ENCODE results near the gene MAPKAPK3. TPM values are rescaled to one million over a fixed set of nuclear protein-coding genes. Genes with fewer than 3 reads are reported as not detected.
"Not testable (repeated sequence)": the region's sequence is repeated elsewhere in the genome, so short reads cannot be mapped to it uniquely, and the experiment has no call there.

MAPKAPK3 gene
- total RNA-seq, 1 experiment from 2014 or later, result 24.2 TPM

DNA sequence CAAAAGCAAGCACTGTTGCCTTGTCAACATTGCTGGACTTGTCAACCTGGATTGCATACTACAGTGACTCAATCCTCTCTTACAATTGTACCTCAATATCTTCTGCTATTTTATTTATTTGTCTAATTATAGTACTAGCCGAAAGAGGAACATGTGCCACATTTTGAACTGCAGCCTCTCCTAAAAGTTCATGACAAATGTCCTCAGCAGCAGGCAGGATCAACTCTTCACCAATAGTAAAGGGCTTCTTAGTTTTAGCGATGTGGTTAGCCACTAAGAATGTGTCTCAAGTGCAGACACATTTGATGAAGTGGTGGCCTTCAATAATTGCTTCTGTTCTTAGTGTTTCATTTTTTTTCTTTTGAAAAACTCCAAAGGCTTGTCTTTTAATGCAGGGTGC, 71.0 kb downstream of the MAPKAPK3 start:
- Histone ChIP-seq H3K9me3 (replicated peaks) (no peaks in the 10 kb centered on the region), H3K4me1 (no peaks in the 10 kb centered on the region), H3K27me3 (no peaks in the 10 kb centered on the region; the same call in 1 of the 2 replicates), H3K4me3 (no peak overlapping the region), H3K36me3 (no peaks in the 10 kb centered on the region), H3K27ac (no peak overlapping the region)
- no peak for DNase-seq

DNA sequence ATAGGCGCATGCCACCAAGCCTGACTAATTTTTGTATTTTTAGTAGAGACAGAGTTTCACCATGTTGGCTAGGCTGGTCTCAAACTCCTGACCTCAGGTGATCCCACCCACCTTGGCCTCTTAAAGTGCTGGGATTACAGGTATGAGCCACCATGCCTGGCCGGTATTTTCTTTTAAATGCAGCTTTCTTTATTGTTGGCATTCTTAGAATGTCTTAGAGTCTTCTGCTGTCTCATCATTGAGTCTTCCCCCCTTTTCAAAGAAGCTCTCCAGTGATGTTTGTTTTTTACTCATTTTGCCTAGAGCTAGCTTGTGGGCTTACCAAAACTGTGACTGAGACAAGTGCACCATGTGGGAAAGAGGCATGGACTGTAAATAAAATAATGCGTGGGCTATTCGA, 71.7 kb downstream of the MAPKAPK3 start:
- not testable (repeated sequence) for H3K27me3 ChIP-seq; H3K4me3 ChIP-seq; H3K27ac ChIP-seq; DNase-seq; H3K9me3 ChIP-seq (replicated peaks); H3K36me3 ChIP-seq; H3K4me1 ChIP-seq

- Histone ChIP-seq H3K9me3 (replicated peaks) (no peaks in the 10 kb centered on the region), H3K4me1 (no peaks in the 10 kb centered on the region), H3K36me3 (no peaks in the 10 kb centered on the region), H3K27ac (no peak overlapping the region), H3K4me3 (no peak overlapping the region), H3K27me3 (no peaks in the 10 kb centered on the region; the same call in 1 of the 2 replicates)
- DNase-seq, result no peak
These were observed 72.6 kb downstream of the MAPKAPK3 start for GRCh38 chr3:50689558-50689957.

DNA sequence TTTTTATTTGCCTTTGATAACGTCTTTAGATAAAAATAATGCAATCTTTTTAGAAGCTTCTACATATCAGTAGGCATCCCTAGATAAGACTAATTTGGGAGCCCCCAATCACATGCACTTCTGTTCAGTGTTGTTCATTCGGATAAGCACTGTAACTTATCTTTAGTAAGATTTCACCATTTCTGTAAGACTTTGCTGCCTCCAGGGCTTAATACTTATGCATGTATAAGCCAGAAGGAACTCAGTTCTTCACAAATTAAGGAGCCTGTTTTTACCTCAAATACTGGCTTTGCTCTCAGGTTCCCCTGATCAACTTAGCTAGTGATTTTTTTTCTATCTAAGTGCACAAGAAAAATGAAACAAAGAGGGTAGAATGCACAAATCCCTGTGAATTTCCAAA, 78.1 kb downstream of the MAPKAPK3 start:
- Histone ChIP-seq H3K36me3 (no peaks in the 10 kb centered on the region), H3K9me3 (replicated peaks) (no peaks in the 10 kb centered on the region), H3K4me3 (no peak overlapping the region), H3K27me3 (no peaks in the 10 kb centered on the region), H3K4me1 (no peaks in the 10 kb centered on the region), H3K27ac (no peak overlapping the region)
- no peak for DNase-seq

DNA sequence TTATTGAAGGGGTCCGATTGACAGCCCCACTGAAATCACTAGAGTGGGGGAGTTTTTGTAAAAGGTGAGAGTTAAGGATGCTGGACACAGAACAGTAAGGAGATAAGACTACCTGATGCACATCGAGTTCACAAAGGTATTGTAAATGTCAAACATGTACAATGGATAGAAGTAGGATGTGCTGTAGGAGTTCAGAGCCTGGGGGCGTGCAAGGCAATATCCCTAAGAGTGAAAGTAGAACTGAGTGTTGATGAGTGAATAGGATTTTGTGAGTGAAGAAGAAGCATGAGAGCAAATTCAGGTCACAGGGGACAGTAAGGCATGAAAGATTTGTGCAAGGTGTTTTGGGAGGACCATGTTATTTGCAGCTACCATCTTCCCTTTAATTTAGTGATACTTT, 79.3 kb downstream of the MAPKAPK3 start:
- Histone ChIP-seq H3K9me3 (replicated peaks) (no peaks in the 10 kb centered on the region), H3K27ac (no peak overlapping the region), H3K4me1 (no peaks in the 10 kb centered on the region), H3K36me3 (no peaks in the 10 kb centered on the region), H3K27me3 (no peaks in the 10 kb centered on the region), H3K4me3 (no peak overlapping the region)
- DNase-seq, result no peak

DNA sequence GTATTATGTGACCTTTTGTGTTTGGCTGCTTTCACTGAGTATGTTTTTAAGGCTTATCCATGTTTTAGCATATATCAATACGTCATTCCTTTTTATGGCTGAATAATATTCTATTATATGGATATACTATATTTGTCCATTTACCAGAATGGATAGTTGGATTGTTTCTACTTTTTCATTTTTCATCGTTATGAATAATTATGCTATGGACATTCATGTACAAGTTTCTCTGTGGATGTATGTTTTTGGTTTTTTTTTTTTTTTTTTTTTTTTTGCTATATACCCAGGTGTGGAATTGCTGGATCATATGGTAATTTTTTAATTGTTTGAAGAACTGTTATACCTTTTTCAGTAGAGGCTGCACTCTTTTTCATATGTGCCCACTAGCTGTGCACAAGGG, 81.3 kb downstream of the MAPKAPK3 start:
- Histone ChIP-seq H3K27ac (no peak overlapping the region), H3K4me1 (no peaks in the 10 kb centered on the region), H3K27me3 (no peaks in the 10 kb centered on the region), H3K4me3 (no peak overlapping the region), H3K36me3 (no peaks in the 10 kb centered on the region), H3K9me3 (replicated peaks) (no peaks in the 10 kb centered on the region)
- DNase-seq, result no peak

Other genes starting within 250 kb of the MAPKAPK3 start
- not detected in 2 replicates for gene CACNA2D2, start 113.5 kb upstream of the MAPKAPK3 start, total RNA-seq (2014; rRNA removed; shearing (Covaris generic))
- 1.1 and 2.4 TPM in 2 replicates for gene C3orf18, start 49.4 kb upstream of the MAPKAPK3 start, total RNA-seq (2014; rRNA removed; shearing (Covaris generic))
- gene HEMK1, start 47.6 kb upstream of the MAPKAPK3 start, total RNA-seq (2014; rRNA removed; shearing (Covaris generic)), result 6.2 and 6.3 TPM in 2 replicates
- 8.4 and 8.6 TPM in 2 replicates for gene CISH, start 5.4 kb upstream of the MAPKAPK3 start, total RNA-seq (2014; rRNA removed; shearing (Covaris generic))
- gene DOCK3, start 57.8 kb downstream of the MAPKAPK3 start, total RNA-seq (2014; rRNA removed; shearing (Covaris generic)), result 0.08 TPM in 2 replicates